Panc1 (cell line): ENCODE results near the gene RAB8A. TPM values are rescaled to one million over a fixed set of nuclear protein-coding genes. Genes with fewer than 3 reads are reported as not detected.

ENCODE experiments used
- ATAC-seq: fragments of 200-7000 bp; cut with Tn5 transposase; 2 replicates; pipeline ENCODE4 v1.9.1; 2020; ENCODE audit warnings: mild to moderate bottlenecking, moderate library complexity
- BruUV-seq: library from RNA; stranded (reverse); fragments of 400-500 nt; replicated peaks from 2 replicates; lab custom pipeline; 2021; lab: Mats Ljungman, UMichigan
- CTCF ChIA-PET: fragments of 300-600 bp; sonication (Branson Sonifier 250); formaldehyde crosslinking; loops from one replicate; lab custom pipeline; 2022; ENCODE audit warnings: antibody characterized with exemption; lab: Charles Lee
- POLR2A ChIA-PET: fragments of 300-600 bp; sonication (Branson Sonifier 250); formaldehyde crosslinking; loops from one replicate; lab custom pipeline; 2022; ENCODE audit warnings: antibody characterized with exemption; lab: Charles Lee
- DNase-seq: peaks from one replicate; pipeline ENCODE4 v3.0.0-alpha.2; 2010; ENCODE audit warnings: low read depth, low spot score
- H3K27ac ChIP-seq: 2 replicates; pipeline ENCODE4 v1.5.1; 2011; ENCODE audit warnings: mild to moderate bottlenecking, low read length, inconsistent platforms
- H3K27me3 ChIP-seq: fragments of 200-500 bp; sonication (Bioruptor generic); 2 replicates; pipeline ENCODE4 v1.6.0; 2014; ENCODE audit warnings: low read length, inconsistent platforms; ENCODE audit not compliant: control insufficient read depth, insufficient read depth
- H3K36me3 ChIP-seq: fragments of 200-500 bp; sonication (Bioruptor generic); 2 replicates; pipeline ENCODE4 v1.5.1; 2014; ENCODE audit warnings: inconsistent platforms, mild to moderate bottlenecking, low read length, moderate library complexity; ENCODE audit not compliant: control insufficient read depth, insufficient read depth
- H3K4me1 ChIP-seq: 2 replicates; pipeline ENCODE4 v1.5.1; 2011; ENCODE audit warnings: inconsistent platforms, mild to moderate bottlenecking, low read length, moderate library complexity; ENCODE audit not compliant: control insufficient read depth, insufficient read depth
- H3K4me3 ChIP-seq, 2 experiments: 2 replicates each; pipeline ENCODE4 v1.5.1; 2011 to 2012; ENCODE audit warnings: low read depth in 2 of 2, low read length in 2 of 2, mild to moderate bottlenecking in 2 of 2, inconsistent platforms in 1 of 2, moderate library complexity in 1 of 2
- H3K9me3 ChIP-seq: fragments of 200-500 bp; sonication (Bioruptor generic); 2 replicates; pipeline ENCODE4 v1.5.1; 2014; ENCODE audit warnings: low read depth, mild to moderate bottlenecking, inconsistent platforms, low read length, moderate library complexity; ENCODE audit not compliant: control insufficient read depth, insufficient read depth
- CTCF ChIP-seq: fragments of 450-650 bp; IDR thresholded peaks from 2 replicates; pipeline ENCODE4 v1.5.1; 2017; ENCODE audit warnings: mild to moderate bottlenecking
- POLR2AphosphoS5 ChIP-seq: IDR thresholded peaks from 2 replicates; pipeline ENCODE4 v1.6.1; 2012; ENCODE audit warnings: mild to moderate bottlenecking, low read depth, low read length, moderate library complexity
- REST ChIP-seq, 2 experiments: IDR thresholded peaks; 2 replicates each; pipeline ENCODE4 v1.6.1; 2011 to 2012; ENCODE audit warnings: low read depth in 2 of 2, control low read depth in 1 of 2, low read length in 1 of 2, mild to moderate bottlenecking in 1 of 2, moderate library complexity in 1 of 2; ENCODE audit not compliant: insufficient read depth in 1 of 2
- SIN3A ChIP-seq: IDR thresholded peaks from 2 replicates; pipeline ENCODE4 v1.6.1; 2012; ENCODE audit warnings: low read depth, mild to moderate bottlenecking, low read length, moderate library complexity, borderline replicate concordance; ENCODE audit not compliant: insufficient read depth
- TCF7L2 ChIP-seq: IDR thresholded peaks from 2 replicates; pipeline ENCODE4 v1.6.1; 2011; ENCODE audit warnings: mild to moderate bottlenecking, low read depth, low read length, inconsistent platforms
- in situ Hi-C: cut with HindIII; loops from 2 replicates; pipeline ENCODE4 v1.10.0; 2016; ENCODE audit warnings: low sequenced_read_pairs, low pct_unique_long_range_greater_than_20kb
- intact Hi-C: fragments of 100-400 bp; cut with micrococcal nuclease; formaldehyde crosslinking; loops from one replicate; pipeline ENCODE4 v1.10.0; 2022; ENCODE audit not compliant: unreplicated experiment
- total RNA-seq: library from RNA; stranded (reverse); gene quantifications from one replicate; pipeline ENCODE4 v1.2.1, GENCODE V29; 2021; ENCODE audit not compliant: unreplicated experiment

Gene RAB8A
- total RNA-seq, 1 experiment from 2014 or later, result 75.8 TPM

DNA sequence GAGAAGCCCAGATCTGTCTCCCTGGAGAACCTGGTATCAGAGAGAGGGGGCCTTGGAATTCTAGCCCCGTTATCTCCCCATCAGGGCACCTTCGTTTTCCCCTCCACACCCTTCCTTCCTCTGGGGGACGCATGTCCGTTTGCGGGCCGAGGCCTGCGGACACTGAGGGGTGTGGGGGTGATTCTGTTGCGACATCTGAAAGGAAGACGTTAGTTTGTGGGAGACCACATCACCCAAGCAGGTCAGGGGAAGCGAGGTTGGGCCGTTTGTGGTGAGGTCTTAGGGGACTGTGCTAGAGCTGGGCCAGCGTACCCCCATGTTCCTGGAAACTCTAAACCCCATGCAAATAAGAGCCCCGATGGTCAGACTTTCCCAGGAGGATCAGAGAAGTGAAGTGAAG, 28.1 kb downstream of the RAB8A start:
- Histone ChIP-seq H3K4me1 (no peaks in the 10 kb centered on the region), H3K4me3 (no peak overlapping the region), H3K27me3 (no peaks in the 10 kb centered on the region), H3K9me3 (no peaks in the 10 kb centered on the region), H3K36me3 (no peaks in the 10 kb centered on the region), H3K27ac (no peak overlapping the region)
- ATAC-seq, result no peak
- intact Hi-C loops (no loop called here), in situ Hi-C loops (no loop called here)
- ChIA-PET POLR2A (no interaction called here), CTCF (no interaction called here)
- BruUV-seq, result no TSS peak
- TF ChIP-seq TCF7L2 (no peak), REST (IDR thresholded peaks at IDR 0.05; ENCODE audit: insufficient read depth in 1 of 2, low read depth in 2 of 2, low read length in 1 of 2) (no peak), CTCF (no peak)
- DNase-seq, result no peak

GRCh38 chr19:16141043-16141442, 29.4 kb downstream of the RAB8A start:
- ATAC-seq, result peak; percentile 36; the same call in 1 of the 2 replicates
- no peak for DNase-seq
- Histone ChIP-seq H3K9me3 (no peaks in the 10 kb centered on the region), H3K4me3 (no peak overlapping the region), H3K27ac (no peak overlapping the region), H3K36me3 (no peaks in the 10 kb centered on the region), H3K4me1 (no peaks in the 10 kb centered on the region), H3K27me3 (no peaks in the 10 kb centered on the region)
- in situ Hi-C loops (no loop called here), intact Hi-C loops (no loop called here)
- CTCF ChIA-PET, result no interaction called here
- TF ChIP-seq POLR2AphosphoS5 (no peak), REST (IDR thresholded peaks at IDR 0.05; ENCODE audit: insufficient read depth in 1 of 2, low read depth in 2 of 2, low read length in 1 of 2) (no peak), SIN3A (no peak), CTCF (no peak), TCF7L2 (no peak)
- POLR2A ChIA-PET, result interaction anchor here (0.6 kb wide), 1 partner anchor 77 kb away, joined by 3 read pairs; no protein-coding TSS in a partner anchor
- BruUV-seq, result no TSS peak
